NCI-H1436 treated with DMSO at 0.1 percent for 48 hours (cell line): Measurements from ENCODE around the gene ZNF516.

ENCODE experiments used
- DNase-seq: peaks from one replicate; lab custom pipeline; 2025; lab: John Stamatoyannopoulos, UW

Gene ZNF516

GRCh38 chr18:76506974-76507764 is 12.1 kb upstream of the ZNF516 start:
- no peak for DNase-seq

- no peak for DNase-seq
Measured at GRCh38 chr18:76506395-76506794, 11.4 kb upstream of the ZNF516 start.

- DNase-seq, result no peak
Measured at GRCh38 chr18:76505614-76506013, 10.6 kb upstream of the ZNF516 start.

DNA sequence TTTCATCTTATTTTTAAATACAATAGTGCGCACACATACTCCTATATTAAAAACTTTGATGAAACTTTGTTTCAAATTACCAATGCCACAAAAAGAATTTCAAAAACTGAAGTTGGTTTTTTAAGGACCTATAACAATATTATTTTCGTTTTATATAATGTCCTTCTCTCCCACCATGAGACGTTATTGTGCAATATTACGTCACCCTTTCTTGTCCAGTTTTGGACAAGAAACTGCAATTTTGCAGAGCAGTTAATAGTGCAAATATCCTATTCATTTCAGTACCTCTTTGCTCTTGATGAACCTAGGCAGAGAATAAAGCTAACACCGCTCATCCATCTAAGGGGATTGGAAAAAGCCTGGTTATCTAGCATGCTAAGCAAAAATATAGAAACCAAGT is 9.7 kb upstream of the ZNF516 start:
- no peak for DNase-seq

DNA sequence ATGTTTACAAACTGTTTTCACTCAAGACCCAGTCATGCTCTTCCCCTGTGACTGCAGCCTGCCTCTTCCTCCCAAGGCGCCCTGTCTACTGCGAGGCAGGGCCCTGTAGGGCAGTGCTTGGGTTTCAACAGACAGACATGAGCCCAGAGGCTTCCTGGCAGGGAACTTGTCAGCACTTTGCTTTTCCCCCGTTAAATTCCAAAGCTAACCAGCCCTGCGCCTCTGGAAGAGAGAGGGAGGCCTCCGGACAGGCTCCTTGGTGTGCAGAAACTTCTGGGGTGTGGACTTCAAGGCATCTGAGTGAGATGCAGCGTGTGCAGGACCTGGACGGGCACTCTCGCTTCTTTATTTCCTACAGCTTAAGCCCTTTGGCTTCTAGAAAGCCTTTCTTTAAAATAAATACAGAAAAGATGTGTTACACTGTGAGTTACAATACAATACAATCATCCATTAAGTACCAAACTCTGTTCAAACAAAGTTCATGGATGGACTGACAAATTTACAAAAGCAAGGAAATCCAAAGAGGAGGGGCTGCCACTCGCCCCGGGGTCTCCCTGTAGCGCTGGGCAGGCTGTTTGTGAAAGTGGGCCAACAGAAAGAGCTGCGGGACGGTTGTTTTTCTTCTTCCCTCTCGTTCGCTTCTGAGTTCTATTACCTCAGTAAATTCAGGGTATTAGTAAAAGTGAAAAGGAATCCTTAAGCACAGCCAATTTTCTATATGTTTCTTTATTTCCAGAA is 8.8 kb upstream of the ZNF516 start:
- DNase-seq, result no peak

DNA sequence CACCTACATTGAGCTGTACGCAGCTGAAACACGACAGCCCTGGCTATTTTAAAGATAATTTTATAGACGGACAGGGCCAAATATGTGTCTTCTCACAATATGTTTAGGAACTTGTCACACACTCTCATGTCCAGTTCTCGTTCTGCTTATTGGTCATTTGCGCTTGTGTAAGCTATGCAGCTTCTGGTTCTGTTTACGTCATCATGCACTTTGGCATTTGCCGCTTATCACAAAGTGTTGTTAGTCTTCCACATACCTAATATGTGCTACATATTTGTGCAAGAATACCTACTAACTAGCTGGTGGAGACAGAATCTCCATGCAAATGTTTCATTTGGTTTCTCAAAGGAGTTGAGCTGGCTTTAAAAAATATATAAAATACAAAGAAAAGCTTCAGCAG is 7.5 kb upstream of the ZNF516 start:
- DNase-seq, result no peak

DNA sequence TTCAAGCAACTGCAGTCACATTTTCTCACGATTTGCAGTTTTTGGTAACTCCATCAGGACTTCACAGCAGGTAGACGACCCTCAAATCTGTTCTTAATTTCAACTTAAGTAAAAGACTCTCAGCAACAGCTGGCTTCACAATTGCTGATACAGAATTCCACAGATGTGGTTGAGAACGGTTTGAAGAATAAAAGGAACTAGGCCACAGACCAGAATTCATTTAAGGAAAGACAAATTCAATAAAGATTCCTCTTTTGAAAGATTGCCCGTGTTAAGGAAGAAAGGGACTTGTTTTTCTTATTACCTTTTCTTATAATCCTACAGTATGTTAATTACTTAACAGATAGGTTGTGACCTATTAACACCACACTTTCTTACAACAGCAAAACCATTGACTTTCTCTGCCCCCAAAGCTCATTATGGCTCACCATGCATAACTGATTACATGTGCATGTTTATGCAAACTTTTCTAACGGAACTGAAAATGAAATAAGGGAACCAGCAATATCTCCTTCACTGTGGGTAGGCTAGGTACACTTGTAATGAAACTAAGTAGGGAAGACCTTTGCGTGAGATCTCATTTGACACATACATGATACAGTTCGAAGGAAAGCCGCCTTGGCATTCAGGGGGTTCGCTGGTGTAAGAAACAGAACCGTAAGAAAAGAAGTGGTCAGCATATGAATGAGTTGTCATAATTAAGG is 4.7 kb upstream of the ZNF516 start:
- no peak for DNase-seq

DNA sequence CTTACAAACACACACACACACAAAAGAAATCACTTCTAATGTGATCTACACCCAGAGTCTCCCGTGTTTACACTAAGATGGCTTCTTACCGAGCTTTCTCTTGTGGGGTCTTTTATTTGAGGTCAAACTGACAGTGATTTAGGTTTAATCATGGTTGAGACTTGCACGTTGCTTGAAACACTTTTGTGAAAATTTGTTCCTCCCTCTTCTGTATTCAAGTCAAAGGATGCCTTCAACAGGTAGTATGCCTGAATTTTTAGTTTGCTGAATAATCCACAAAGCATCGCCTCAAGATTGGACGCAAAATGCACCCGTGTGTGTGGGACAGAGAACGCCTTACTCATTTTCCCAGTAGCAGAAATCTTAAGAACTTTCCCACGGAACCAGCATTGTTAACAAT is 4.0 kb upstream of the ZNF516 start:
- DNase-seq, result no peak

- no peak for DNase-seq
Measured at GRCh38 chr18:76498064-76498463, 3.0 kb upstream of the ZNF516 start.

- no peak for DNase-seq
Measured at GRCh38 chr18:76497021-76497420, 2.0 kb upstream of the ZNF516 start.

DNA sequence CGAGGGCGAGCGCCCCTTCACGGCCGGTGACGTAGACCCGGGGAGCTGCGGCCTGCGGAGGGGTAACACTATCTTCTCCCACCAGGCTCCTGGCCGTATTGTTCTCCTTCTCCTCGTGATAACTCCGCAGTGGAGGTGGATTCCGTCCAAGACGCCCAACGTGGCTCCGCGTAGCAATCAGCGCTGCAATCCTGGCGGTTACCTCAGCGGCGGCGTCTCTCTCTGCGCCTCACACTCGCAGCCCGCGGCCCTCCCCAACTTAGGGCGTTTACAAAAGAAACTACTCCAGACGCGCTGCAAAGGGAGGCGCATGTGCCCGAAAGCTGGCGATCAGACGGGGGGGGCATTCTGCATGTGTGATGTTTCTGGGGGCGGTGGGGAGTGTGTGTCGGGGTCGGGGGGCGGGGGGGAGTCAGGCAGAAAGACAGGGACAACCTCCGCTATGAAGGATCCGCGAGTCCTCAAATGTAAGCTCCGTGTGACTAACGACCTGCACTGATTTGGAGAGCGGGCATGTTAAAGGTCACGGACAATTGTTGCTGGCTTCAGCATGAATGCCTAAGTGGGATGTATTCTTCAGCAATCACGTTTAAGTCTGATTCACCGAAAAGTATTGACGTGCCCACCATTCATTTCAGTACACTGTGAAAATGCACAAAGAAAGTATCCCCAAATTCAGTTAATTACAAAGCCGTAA is 1.3 kb upstream of the ZNF516 start:
- no peak for DNase-seq

DNA sequence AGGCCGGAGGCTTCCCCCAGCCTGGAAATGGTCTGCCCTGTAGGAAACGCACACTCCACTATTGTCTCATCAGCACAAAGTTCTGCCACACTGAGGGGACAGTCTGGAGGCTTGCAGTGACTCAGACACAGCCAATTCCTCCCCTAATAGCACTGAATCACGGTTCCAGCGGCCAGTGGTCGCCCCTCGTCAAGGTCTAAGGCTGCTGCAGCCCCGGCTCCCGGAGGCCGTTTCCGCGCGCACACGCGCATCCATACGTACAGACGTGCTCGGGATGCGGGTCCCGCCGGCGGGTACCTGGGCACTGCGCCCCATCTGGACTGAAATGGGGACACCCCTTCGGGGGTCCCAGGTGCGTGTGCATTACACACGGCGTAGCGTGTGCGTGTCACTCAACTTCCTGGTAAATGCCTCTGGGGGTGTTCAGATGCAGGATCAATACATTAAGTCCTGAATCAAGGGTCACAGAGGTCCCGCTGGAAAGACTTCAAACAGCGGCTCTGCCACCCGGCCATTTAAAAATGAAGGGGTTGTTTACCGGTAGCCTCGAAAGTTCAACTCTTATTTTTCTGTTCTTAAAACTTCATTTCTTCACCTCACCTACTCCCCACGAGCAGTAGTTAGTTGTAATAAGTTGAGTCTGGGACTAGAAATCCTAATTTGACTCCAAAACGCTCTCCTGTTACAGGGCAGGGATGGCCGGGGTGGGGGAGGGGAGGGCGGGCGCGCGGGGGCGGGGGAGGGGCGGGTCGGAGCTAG is 572 bp upstream of the ZNF516 start:
- no peak for DNase-seq

GRCh38 chr18:76494231-76495005 is 624 bp downstream of the ZNF516 start:
- DNase-seq, result no peak

- DNase-seq, result no peak
Measured at GRCh38 chr18:76493213-76494161, 1.6 kb downstream of the ZNF516 start.

- peak; percentile 87 for DNase-seq
Measured at GRCh38 chr18:76492669-76493212, 2.3 kb downstream of the ZNF516 start.

DNA sequence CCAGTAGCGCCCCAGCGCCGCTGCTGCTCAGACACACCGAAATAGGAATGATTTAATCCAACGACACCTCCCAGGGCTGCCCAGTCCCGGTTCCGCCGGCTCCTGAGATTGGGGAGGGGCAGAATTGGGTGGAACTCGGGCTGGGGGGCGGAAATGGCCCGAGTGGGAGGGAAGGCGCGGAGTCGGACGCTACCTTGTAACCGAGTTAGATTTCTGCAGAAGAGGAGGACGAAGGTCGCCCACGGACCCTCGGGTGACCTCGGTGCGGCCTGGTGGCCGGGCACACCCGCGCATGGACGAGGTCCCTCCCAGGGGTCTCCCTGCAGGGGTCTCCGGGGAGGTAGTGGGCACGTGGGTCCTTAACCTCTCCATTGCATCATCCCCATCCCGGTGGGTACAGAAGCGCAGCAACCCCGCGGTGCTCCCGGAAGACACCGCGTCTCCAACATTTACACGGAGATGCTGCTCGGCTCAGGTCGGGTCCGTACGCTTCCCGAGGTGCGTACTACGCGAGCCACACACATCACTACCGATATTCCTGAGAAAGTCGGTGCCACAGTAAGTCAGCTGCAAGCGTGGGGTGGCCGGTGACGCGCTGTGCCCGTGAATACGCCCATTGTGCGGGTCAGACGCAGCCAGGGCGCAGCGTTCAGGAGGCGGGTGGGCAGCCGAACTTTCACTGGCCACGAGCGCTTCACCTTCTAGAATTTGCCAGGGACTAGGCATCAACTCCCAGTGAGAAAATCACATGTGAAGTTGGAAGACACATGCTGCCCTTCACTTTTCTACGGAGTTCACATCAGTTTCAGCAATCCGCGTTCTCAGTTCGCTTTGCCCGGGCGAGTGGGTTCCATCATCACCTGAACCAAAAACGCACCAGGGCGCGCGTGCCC is 3.0 kb downstream of the ZNF516 start:
- DNase-seq, result no peak

DNA sequence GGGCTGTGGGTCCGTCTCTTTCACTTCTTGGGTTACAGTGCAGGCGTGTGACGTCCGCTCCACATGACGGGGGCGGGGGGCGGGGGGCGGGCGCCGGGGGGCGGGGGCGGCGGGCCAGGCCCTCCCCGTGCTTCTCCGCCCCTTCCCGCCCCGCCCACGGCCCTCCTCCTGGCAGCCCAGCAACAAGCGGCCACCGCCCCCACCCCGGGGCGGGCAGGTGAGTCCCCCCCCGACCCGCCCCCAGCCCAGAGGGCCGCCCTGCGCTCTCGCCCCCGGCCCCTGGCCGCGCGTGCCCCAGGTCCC is 3.6 kb downstream of the ZNF516 start:
- no peak for DNase-seq

GRCh38 chr18:76490670-76491472 is 4.2 kb downstream of the ZNF516 start:
- DNase-seq, result no peak
